GM18858 (cell line): ENCODE data around the gene HNRNPA3.
"Not testable (repeated sequence)": the region's sequence is repeated elsewhere in the genome, so short reads cannot be mapped to it uniquely, and the experiment has no call there.

Experiments used
- ATAC-seq: cut with Tn5 transposase; IDR thresholded peaks from one replicate; pipeline ENCODE4 v1.9.1; 2021; ENCODE audit not compliant: unreplicated experiment

Gene HNRNPA3

DNA sequence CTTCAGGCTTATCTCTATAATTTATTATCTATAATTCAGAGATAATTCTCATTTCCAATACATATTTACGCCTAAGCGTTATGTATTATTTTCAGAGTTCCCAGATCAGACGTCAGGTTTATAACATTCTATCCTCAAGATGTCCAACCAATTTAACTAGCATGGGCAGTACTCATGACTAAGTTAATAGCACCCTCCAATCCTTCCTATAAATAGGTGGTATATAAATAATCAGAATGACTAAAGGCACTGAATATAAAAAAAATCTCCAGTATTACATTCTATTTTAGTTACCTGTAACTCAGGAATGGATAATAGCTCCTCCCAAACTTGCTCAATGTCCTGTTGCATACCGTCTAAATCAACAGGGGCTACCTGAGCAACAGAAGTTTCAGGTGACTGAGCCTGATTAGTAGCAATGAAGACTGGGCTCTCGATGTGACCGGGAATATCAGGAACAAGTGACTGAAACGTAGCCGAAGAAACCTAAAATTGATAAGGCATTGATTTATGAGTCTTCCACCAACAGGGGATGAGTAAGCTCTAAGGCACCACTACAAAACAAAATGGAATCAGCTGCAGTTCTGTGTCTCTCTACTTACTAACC lies 19.6 kb downstream of the HNRNPA3 start:
- ATAC-seq: no peak

DNA sequence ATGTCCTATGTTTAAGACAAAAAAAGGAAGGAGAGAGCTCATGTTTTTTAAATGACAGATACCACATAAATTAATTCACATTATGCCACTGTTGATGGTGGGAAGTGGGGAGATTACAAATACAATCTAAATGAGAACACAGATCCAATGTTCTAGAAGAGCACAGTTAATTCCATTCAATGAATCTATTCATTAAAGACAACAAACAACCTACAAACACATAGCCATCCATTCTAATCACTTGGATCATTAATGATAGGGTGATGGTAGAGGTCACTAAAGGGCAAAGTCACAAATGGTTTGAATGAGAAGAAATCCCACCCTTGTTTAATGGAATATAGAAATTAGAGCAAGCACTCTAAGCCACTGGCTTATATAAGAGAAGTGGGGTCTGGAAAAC lies 21.7 kb downstream of the HNRNPA3 start:
- ATAC-seq: no peak

DNA sequence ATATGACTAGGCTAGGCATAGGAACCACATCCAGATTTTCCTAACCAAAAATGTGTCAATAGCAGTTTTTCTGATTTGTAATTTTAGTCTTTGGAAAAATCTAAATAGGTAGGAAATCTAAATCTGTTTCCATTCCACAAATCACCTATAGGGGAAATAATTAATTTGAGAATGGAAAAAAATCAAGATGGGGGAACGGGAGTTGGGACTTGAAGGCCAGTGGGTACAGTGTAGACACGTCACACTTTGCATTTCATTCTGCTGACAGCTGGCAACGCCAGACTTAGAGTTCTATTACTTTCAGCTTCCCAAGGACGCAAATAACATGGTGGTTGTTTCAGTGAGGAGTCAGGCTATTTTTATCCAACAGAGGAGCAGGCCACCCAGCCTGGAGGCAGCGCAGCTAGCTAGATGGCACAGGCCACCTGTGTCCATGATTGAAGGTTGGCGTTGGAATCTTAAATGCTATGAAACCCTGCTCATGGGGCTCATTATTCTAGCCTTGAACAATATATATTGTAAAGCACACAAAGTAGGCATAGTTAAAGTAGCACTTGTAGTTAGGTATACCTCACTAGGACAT lies 23.4 kb downstream of the HNRNPA3 start:
- no peak for ATAC-seq

DNA sequence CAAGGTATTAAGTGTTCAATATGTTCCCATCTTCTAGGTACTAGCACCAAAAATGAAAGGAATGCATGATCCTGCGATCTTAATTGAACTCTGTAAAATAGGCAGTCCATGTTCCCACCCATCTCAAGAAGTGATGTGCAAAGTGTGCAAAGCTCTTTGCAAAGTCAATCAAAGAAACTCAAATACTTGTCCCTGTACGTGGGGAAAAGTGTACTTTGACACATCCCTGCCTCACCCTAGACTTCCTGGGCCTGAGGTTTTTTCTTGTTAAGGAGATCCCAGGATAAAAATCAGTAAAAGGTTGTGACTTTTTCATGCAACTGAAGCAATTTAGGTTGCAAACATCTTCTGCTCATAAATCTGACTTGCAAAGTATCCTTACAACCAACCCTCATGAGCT lies 25.3 kb downstream of the HNRNPA3 start:
- no peak for ATAC-seq

DNA sequence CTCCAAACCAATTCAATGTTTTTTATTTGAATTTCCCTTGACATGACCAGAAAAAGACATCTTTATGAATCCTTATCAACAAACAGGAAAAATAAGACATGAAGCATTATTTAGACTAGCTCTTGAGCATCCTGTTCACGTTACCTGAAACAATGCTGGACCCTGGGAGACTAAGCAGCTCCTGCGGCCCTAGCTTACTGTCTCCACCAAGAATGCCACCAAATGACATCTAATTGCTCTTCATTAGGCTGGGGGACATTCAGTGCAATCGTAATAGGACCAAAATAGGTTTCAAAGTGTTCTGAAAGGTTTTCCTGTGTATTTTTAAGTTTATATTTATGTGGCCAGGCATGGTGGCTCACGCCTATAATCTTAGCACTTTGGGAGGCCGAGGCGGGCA lies 26.5 kb downstream of the HNRNPA3 start:
- no peak for ATAC-seq

GRCh38 chr2:177239932-177240630 lies 27.5 kb downstream of the HNRNPA3 start:
- peak; percentile 57 for ATAC-seq

GRCh38 chr2:177241711-177242120 lies 29.1 kb downstream of the HNRNPA3 start:
- ATAC-seq: no peak

DNA sequence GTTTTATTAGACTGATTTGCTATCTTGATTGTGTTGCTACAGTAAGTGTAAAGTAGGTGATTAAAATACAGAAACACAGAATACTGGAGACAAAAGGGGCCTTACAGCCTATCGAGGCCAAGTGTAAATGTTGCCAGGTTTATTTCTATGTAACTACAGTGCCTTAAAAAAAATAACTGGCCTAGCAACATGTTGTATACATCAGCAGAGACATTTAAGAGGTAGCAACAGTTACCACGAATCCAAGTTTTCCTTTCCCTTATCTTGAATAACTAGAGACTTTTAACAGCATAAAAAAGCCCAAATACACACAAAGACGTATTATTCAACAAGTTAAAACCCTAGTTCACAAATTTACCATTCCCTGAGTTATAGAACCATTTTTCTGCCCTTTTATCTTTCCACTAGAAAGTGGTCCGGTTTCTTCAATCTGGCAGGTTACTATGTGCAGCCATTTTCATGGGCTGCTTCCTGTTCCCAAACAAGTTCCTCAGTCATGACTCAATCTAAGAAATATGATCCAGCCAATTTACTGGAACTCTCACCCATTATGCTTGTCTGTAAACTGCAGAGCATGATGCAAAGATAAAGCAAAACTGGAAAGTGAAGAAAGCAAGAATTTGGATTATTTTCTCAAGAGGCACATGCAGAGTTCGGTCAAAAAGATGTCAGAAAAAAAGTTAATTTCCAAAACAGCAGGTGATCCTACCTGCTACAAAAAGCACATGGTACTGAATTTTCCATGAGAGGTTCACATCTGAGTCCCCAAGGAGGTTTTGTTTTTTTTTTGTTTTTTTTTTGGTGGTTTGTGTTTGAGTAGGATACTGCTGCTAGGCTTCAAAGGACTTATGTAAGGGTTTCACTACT lies 29.8 kb downstream of the HNRNPA3 start:
- ATAC-seq: no peak

- no peak for ATAC-seq
Measured at GRCh38 chr2:177243073-177243472, 30.5 kb downstream of the HNRNPA3 start.

GRCh38 chr2:177243476-177243875 lies 30.9 kb downstream of the HNRNPA3 start:
- no peak for ATAC-seq

GRCh38 chr2:177244244-177244771 lies 31.7 kb downstream of the HNRNPA3 start:
- ATAC-seq: no peak

- ATAC-seq: no peak
Measured at GRCh38 chr2:177245010-177245422, 32.4 kb downstream of the HNRNPA3 start.

DNA sequence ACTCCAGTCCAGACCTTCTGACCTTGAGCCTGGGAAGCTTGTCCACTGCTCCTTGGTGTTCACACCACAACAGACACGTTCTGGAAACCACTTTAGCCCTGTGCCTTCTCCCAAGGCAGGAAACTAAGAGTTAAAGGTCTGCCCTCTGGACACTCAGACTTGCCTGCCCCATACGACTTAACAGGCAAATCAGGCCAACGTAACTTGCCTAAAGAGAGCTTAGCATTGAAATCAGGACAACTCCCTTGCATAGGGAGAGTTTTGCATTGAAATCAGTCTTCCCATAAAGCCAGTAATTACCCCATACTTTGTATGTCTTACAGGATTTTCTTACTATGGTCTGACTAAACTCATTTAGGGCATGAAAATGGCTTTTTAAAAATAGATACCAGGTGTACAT lies 33.4 kb downstream of the HNRNPA3 start:
- no peak for ATAC-seq

DNA sequence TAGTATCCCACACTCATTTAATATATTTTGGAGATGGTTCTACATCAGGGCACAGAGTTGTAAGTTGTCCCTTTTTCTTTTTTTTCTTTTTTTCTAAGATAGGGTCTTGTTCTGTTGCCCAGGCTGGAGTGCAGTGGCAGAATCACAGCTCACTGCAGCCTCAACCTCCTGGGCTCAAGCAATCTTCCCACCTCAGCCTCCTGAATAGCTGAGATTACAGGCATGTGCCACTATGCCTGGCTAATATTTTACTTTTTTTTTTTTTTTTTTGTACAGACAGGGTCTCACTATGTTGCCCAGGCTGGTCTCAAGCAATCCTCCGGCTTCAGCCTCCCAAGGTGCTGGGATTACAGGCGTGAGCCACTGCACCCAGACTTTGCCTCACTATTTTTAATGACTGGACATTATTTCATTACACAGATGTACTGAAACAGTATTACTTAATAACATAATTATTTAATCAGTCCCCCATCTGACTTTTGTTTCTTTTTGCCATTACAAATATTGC lies 34.0 kb downstream of the HNRNPA3 start:
- ATAC-seq: not testable (repeated sequence)

GRCh38 chr2:177247693-177248262 lies 35.2 kb downstream of the HNRNPA3 start:
- ATAC-seq: no peak

- no peak for ATAC-seq
Measured at GRCh38 chr2:177249038-177249437, 36.4 kb downstream of the HNRNPA3 start.

DNA sequence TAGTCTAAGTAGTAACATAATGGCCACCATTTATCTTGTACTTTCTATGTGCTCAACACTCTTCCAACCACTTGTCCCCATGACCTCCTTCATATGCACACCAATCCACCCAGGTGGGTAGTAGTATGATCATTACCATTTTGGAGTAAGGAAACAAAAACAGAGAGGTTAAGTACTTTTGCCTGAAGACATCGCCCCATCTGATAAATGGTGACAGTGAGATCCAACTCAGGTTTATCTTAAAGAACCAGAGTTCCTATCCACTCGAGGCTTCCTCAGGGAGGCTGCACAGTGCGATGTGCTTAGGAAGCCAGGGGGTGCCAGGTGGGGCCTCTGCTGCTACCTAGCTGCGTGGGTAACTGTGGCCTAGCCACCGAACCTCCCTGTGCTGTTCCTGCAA lies 37.9 kb downstream of the HNRNPA3 start:
- ATAC-seq: no peak

GRCh38 chr2:177251165-177251542 lies 38.6 kb downstream of the HNRNPA3 start:
- ATAC-seq: no peak

DNA sequence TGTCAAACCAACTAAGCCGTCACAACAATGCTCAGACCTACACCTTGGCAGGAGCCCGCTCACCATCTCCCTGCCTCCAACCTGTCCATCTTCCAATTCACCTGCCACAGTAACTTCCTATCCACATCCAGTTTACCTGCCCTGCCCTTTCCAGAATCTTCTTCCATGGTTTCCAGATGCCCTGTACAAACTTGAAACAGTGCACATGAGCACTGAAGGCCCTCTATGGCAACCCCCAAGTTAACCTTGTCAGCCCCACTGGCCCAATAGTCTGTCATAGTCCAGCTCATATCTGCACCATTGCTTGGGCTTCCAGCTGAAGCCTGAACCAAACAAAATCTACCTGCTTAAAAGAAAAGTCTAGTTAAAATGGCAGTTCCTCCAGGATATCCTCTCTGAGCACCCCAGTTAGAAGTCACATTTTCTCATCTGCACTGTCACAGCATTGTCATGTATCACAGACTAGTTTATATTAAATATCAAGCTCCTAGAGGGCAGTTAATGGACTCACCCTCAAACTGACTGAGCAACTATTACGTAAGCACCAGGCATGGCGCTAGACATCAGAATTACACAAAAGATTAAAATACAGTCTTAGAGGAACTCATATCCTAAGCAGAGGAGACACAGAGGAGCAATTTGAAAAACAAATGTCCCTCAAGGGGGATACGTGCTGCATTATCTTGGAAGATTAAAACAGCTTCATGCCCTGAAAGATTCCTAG lies 40.4 kb downstream of the HNRNPA3 start:
- ATAC-seq: no peak

DNA sequence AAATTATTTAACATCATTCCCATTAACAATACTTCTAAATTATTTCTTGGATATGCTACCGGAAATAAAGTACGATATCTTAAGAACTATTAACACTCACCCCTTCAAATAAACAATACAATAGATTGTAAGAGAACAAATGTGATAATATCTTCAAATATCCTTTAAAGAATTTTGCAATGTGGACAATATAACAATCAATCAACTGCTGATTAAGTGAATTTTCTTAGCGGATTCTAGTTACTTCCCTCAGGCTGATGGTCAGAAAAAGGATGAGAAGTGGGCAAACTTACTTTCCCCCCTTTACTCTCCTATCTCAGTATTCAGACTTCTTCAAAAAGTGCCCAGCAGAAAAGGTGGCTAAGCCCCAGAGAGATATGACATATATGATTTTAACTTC lies 41.1 kb downstream of the HNRNPA3 start:
- no peak for ATAC-seq
